Diencephalon (tissue), 1 donor: ENCODE results near the gene PYCR2. TPM values are rescaled to one million over a fixed set of nuclear protein-coding genes. Genes with fewer than 3 reads are reported as not detected.

Experiments used
- small RNA-seq: library from RNA; depleted of rRNA; stranded (forward); fragments of <200 nt; gene quantifications from one replicate; pipeline ENCODE3, GENCODE V24; 2014
- total RNA-seq: library from RNA; depleted of rRNA; stranded (reverse); fragments of >200 nt; gene quantifications from one replicate; pipeline ENCODE4 v1.2.3, GENCODE V29; 2014

PYCR2 gene
- 24.0 TPM for total RNA-seq

GRCh38 chr1:225923692-225924555 lies at the start of gene PYCR2:
Gene PYCR2, minus strand, starts transcription at chr1:225924250. Its CDS starts 140 bp downstream, at chr1:225924110.

GRCh38 chr1:225941187-225941941 lies 17.3 kb upstream of the PYCR2 start, which contains the start of gene LEFTY2:
Gene LEFTY2, minus strand, starts transcription at chr1:225941220. Its CDS starts 80 bp downstream, at chr1:225941140.

GRCh38 chr1:225888898-225889601 lies 35.0 kb downstream of the PYCR2 start, which contains the start of gene LEFTY1:
Gene LEFTY1, minus strand, starts transcription at chr1:225889146. Its CDS starts 80 bp downstream, at chr1:225889066.

GRCh38 chr1:225881959-225882693 lies 41.9 kb downstream of the PYCR2 start, which contains the start of gene TMEM63A:
Gene TMEM63A, minus strand, starts transcription at chr1:225882380. Its CDS starts 4,800 bp downstream, at chr1:225877580.

Small RNAs within 50 kb of the gene (small RNA-seq; reads per million reads assigned to genes)
- not detected for gene AL117348.1
- not detected for gene NDUFA3P3

Other genes starting within 250 kb of the PYCR2 start
- gene SRP9, start 146.4 kb downstream of the PYCR2 start, total RNA-seq: 360 TPM
- 24.0 TPM for gene EPHX1, start 114.1 kb downstream of the PYCR2 start, total RNA-seq
- 4.4 TPM for gene TMEM63A, start 41.9 kb downstream of the PYCR2 start, total RNA-seq
- 0.69 TPM for gene LEFTY1, start 35.1 kb downstream of the PYCR2 start, total RNA-seq
- gene LEFTY2, start 17.0 kb upstream of the PYCR2 start, total RNA-seq: 0.23 TPM
- 44.5 TPM for gene SDE2, start 75.1 kb upstream of the PYCR2 start, total RNA-seq
- 312 TPM for gene H3-3A, start 138.5 kb upstream of the PYCR2 start, total RNA-seq